Karpas-422 (cell line): ENCODE results near the gene B3GALNT2. TPM values are rescaled to one million over a fixed set of nuclear protein-coding genes. Genes with fewer than 3 reads are reported as not detected.
"Not testable (repeated sequence)": the region's sequence is repeated elsewhere in the genome, so short reads cannot be mapped to it uniquely, and the experiment has no call there.

Experiments used
- DNase-seq: peaks from one replicate; pipeline ENCODE4 v3.0.0-alpha.2; 2015
- H2AFZ ChIP-seq: fragments of 200-600 bp; sonication (generic); 2 replicates; pipeline ENCODE4 v1.6.1; 2014; ENCODE audit warnings: antibody characterized with exemption, low read length, mixed read lengths
- H3K27ac ChIP-seq: fragments of 200-600 bp; sonication (generic); 2 replicates; pipeline ENCODE4 v1.5.1; 2014; ENCODE audit warnings: mild to moderate bottlenecking, low read length, moderate library complexity
- H3K27me3 ChIP-seq: fragments of 200-600 bp; sonication (generic); 2 replicates; pipeline ENCODE4 v1.6.1; 2014; ENCODE audit warnings: low read length, mixed read lengths
- H3K36me3 ChIP-seq: fragments of 200-600 bp; sonication (generic); 2 replicates; pipeline ENCODE4 v1.6.1; 2014; ENCODE audit warnings: low read length, mixed read lengths; ENCODE audit not compliant: insufficient read depth
- H3K4me1 ChIP-seq: fragments of 200-600 bp; sonication (generic); 2 replicates; pipeline ENCODE4 v1.6.1; 2014; ENCODE audit warnings: mild to moderate bottlenecking, low read length, mixed read lengths
- H3K4me2 ChIP-seq: fragments of 200-600 bp; sonication (generic); 2 replicates; pipeline ENCODE4 v1.6.1; 2014; ENCODE audit warnings: low read length, low read depth, mild to moderate bottlenecking; ENCODE audit not compliant: poor library complexity, severe bottlenecking
- H3K4me3 ChIP-seq: fragments of 200-600 bp; sonication (generic); 2 replicates; pipeline ENCODE4 v1.5.1; 2014; ENCODE audit warnings: mild to moderate bottlenecking, antibody characterized with exemption, low read length, mixed read lengths
- H3K79me2 ChIP-seq: fragments of 200-600 bp; sonication (generic); 2 replicates; pipeline ENCODE4 v1.6.1; 2014; ENCODE audit warnings: mild to moderate bottlenecking, low read length, mixed read lengths
- H3K9ac ChIP-seq: fragments of 200-600 bp; sonication (generic); 2 replicates; pipeline ENCODE4 v1.6.0; 2014; ENCODE audit warnings: low read length
- H3K9me2 ChIP-seq: fragments of 200-600 bp; sonication (generic), shearing (Covaris generic); replicated peaks from 2 replicates; pipeline ENCODE4 v1.6.0; 2014; ENCODE audit warnings: mild to moderate bottlenecking, low read length, moderate library complexity; ENCODE audit not compliant: insufficient read depth
- H3K9me3 ChIP-seq: fragments of 300-700, 200-600 bp; sonication (generic); 2 replicates; pipeline ENCODE4 v1.6.1; 2014; ENCODE audit warnings: low read length, mixed read lengths
- H4K20me1 ChIP-seq: fragments of 200-600 bp; sonication (generic); 2 replicates; pipeline ENCODE4 v1.6.1; 2014; ENCODE audit warnings: mild to moderate bottlenecking, antibody characterized with exemption, low read length, low read depth; ENCODE audit not compliant: insufficient read depth
- total RNA-seq: library from RNA; depleted of rRNA; stranded (reverse); fragments of >200 nt; shearing (Covaris generic); gene quantifications from 2 replicates; pipeline ENCODE4 v1.2.3, GENCODE V29; 2014; ENCODE audit warnings: low replicate concordance; rRNA removed

B3GALNT2 gene
- total RNA-seq, result 10.8 and 15.4 TPM in 2 replicates

GRCh38 chr1:235504122-235504493 lies at the start of gene B3GALNT2:
Gene B3GALNT2, minus strand, starts transcription at chr1:235504452. Its CDS starts 200 bp downstream, at chr1:235504252.
- peaks cover 22% of the 10 kb centered on the region for H3K4me1 ChIP-seq
- H3K79me2 ChIP-seq, result peaks cover 23% of the 10 kb centered on the region
- H2AFZ ChIP-seq, result peak within 1 kb of the TSS; percentile 97
- no peaks in the 10 kb centered on the region for H3K27me3 ChIP-seq
- H3K27ac ChIP-seq, result peak within 1 kb of the TSS; percentile 45
- DNase-seq, result no peak
- H3K36me3 ChIP-seq, result no peaks in the 10 kb centered on the region
- H4K20me1 ChIP-seq, result peaks cover 28% of the 10 kb centered on the region
- H3K9ac ChIP-seq, result peak within 1 kb of the TSS; percentile 81
- H3K9me3 ChIP-seq, result no peaks in the 10 kb centered on the region
- peak within 1 kb of the TSS; percentile 85 for H3K4me3 ChIP-seq
- no peaks in the 10 kb centered on the region for H3K9me2 ChIP-seq
- H3K4me2 ChIP-seq, result peak within 1 kb of the TSS; percentile 89

- no peak for DNase-seq
- H2AFZ ChIP-seq, result no peak overlapping the region
Measured at GRCh38 chr1:235553112-235553551, 48.9 kb upstream of the B3GALNT2 start.

GRCh38 chr1:235552146-235552716 lies 48.0 kb upstream of the B3GALNT2 start:
- Histone ChIP-seq H3K27ac (no peak overlapping the region), H3K9ac (no peak overlapping the region), H3K79me2 (no peaks in the 10 kb centered on the region), H2AFZ (no peak overlapping the region), H3K4me1 (no peaks in the 10 kb centered on the region), H3K27me3 (no peaks in the 10 kb centered on the region), H4K20me1 (no peaks in the 10 kb centered on the region), H3K4me2 (no peak overlapping the region), H3K9me2 (no peaks in the 10 kb centered on the region), H3K4me3 (no peak overlapping the region), H3K36me3 (no peaks in the 10 kb centered on the region), H3K9me3 (no peaks in the 10 kb centered on the region)
- no peak for DNase-seq

More at GRCh38 chr1:235553112-235553551, 48.9 kb upstream of the B3GALNT2 start:
- Histone ChIP-seq H3K9ac (no peak overlapping the region), H3K4me2 (no peak overlapping the region), H3K79me2 (no peaks in the 10 kb centered on the region), H3K9me3 (no peaks in the 10 kb centered on the region), H3K4me3 (no peak overlapping the region), H3K27me3 (no peaks in the 10 kb centered on the region), H3K36me3 (no peaks in the 10 kb centered on the region), H3K27ac (no peak overlapping the region), H3K4me1 (no peaks in the 10 kb centered on the region), H3K9me2 (no peaks in the 10 kb centered on the region), H4K20me1 (no peaks in the 10 kb centered on the region)

GRCh38 chr1:235549351-235550139 lies 45.3 kb upstream of the B3GALNT2 start:
- no peak for DNase-seq
- H3K9ac ChIP-seq, result no peak overlapping the region
- H3K4me1 ChIP-seq, result no peaks in the 10 kb centered on the region
- no peaks in the 10 kb centered on the region for H3K79me2 ChIP-seq
- H3K9me3 ChIP-seq, result no peaks in the 10 kb centered on the region
- H3K27ac ChIP-seq, result no peak overlapping the region
- H3K4me2 ChIP-seq, result no peak overlapping the region
- no peaks in the 10 kb centered on the region for H3K27me3 ChIP-seq
- no peak overlapping the region for H3K4me3 ChIP-seq
- H3K36me3 ChIP-seq, result no peaks in the 10 kb centered on the region
- no peaks in the 10 kb centered on the region for H3K9me2 ChIP-seq
- no peak overlapping the region for H2AFZ ChIP-seq
- H4K20me1 ChIP-seq, result no peaks in the 10 kb centered on the region

- DNase-seq, result peak; percentile 71
- H2AFZ ChIP-seq, H3K27me3 ChIP-seq, H3K9me2 ChIP-seq, H3K4me1 ChIP-seq, H3K79me2 ChIP-seq, H3K4me2 ChIP-seq, H3K4me3 ChIP-seq, H3K27ac ChIP-seq, H3K9me3 ChIP-seq, H3K9ac ChIP-seq, H4K20me1 ChIP-seq, H3K36me3 ChIP-seq: not testable (repeated sequence)
Measured at GRCh38 chr1:235546369-235547155, 42.3 kb upstream of the B3GALNT2 start.

GRCh38 chr1:235545292-235545930 lies 41.2 kb upstream of the B3GALNT2 start:
- H3K4me1 ChIP-seq, result no peaks in the 10 kb centered on the region
- no peaks in the 10 kb centered on the region for H3K9me2 ChIP-seq
- no peaks in the 10 kb centered on the region for H3K9me3 ChIP-seq
- H3K79me2 ChIP-seq, result no peaks in the 10 kb centered on the region
- no peak overlapping the region for H3K9ac ChIP-seq
- H3K4me3 ChIP-seq, result no peak overlapping the region
- H3K27ac ChIP-seq, result no peak overlapping the region
- no peak overlapping the region for H2AFZ ChIP-seq
- no peaks in the 10 kb centered on the region for H4K20me1 ChIP-seq
- no peaks in the 10 kb centered on the region for H3K36me3 ChIP-seq
- no peak overlapping the region for H3K4me2 ChIP-seq
- H3K27me3 ChIP-seq, result no peaks in the 10 kb centered on the region
- no peak for DNase-seq

GRCh38 chr1:235542845-235543244 lies 38.6 kb upstream of the B3GALNT2 start:
- not testable (repeated sequence) for H2AFZ ChIP-seq, H3K9ac ChIP-seq, H3K27ac ChIP-seq, DNase-seq, H3K36me3 ChIP-seq, H3K79me2 ChIP-seq, H4K20me1 ChIP-seq, H3K4me2 ChIP-seq, H3K9me3 ChIP-seq, H3K9me2 ChIP-seq, H3K27me3 ChIP-seq, H3K4me1 ChIP-seq, H3K4me3 ChIP-seq
